ENCODE measurements around the gene NFATC2.

NFATC2 gene

GRCh38 chr20:51528263-51529027, 14.1 kb downstream of the NFATC2 start:
- Histone ChIP-seq H3K9ac (ENCODE audit: low read depth, low read length) (no peak overlapping the region), H3K9me3 (ENCODE audit: insufficient read depth, low read depth, low read length) (no peaks in the 10 kb centered on the region), H3K4me3 (ENCODE audit: low read length) (no peak overlapping the region), H3K27ac (ENCODE audit: low read depth, low read length) (no peak overlapping the region), H3K27me3 (ENCODE audit: insufficient read depth, low read length) (no peaks in the 10 kb centered on the region), H3K36me3 (ENCODE audit: insufficient read depth, low read length) (no peaks in the 10 kb centered on the region), H3K4me1 (ENCODE audit: insufficient read depth, low read length) (no peaks in the 10 kb centered on the region)
- WGBS: 95% methylated on average over 7 of the region's 7 CpGs

- Histone ChIP-seq H3K4me1 (ENCODE audit: insufficient read depth, low read length) (no peaks in the 10 kb centered on the region), H3K36me3 (ENCODE audit: insufficient read depth, low read length) (no peaks in the 10 kb centered on the region), H3K4me3 (ENCODE audit: low read length) (no peak overlapping the region), H3K27ac (ENCODE audit: low read depth, low read length) (no peak overlapping the region), H3K9ac (ENCODE audit: low read depth, low read length) (no peak overlapping the region), H3K9me3 (ENCODE audit: insufficient read depth, low read depth, low read length) (no peaks in the 10 kb centered on the region), H3K27me3 (ENCODE audit: insufficient read depth, low read length) (no peaks in the 10 kb centered on the region)
- 94% methylated on average over 3 of the region's 4 CpGs for WGBS
Measured at GRCh38 chr20:51526754-51527153, 15.8 kb downstream of the NFATC2 start.

GRCh38 chr20:51526106-51526470, 16.4 kb downstream of the NFATC2 start:
- no peaks in the 10 kb centered on the region for H3K9me3 ChIP-seq (ENCODE audit: insufficient read depth, low read depth, low read length)
- 80% methylated on average over 8 of the region's 8 CpGs for WGBS
- no peaks in the 10 kb centered on the region for H3K27me3 ChIP-seq (ENCODE audit: insufficient read depth, low read length)
- no peaks in the 10 kb centered on the region for H3K36me3 ChIP-seq (ENCODE audit: insufficient read depth, low read length)
- H3K4me1 ChIP-seq (ENCODE audit: insufficient read depth, low read length): no peaks in the 10 kb centered on the region
- H3K4me3 ChIP-seq (ENCODE audit: low read length): no peak overlapping the region
- no peak overlapping the region for H3K9ac ChIP-seq (ENCODE audit: low read depth, low read length)
- no peak overlapping the region for H3K27ac ChIP-seq (ENCODE audit: low read depth, low read length)

GRCh38 chr20:51525241-51526105, 17.0 kb downstream of the NFATC2 start:
- Histone ChIP-seq H3K4me1 (ENCODE audit: insufficient read depth, low read length) (no peaks in the 10 kb centered on the region), H3K36me3 (ENCODE audit: insufficient read depth, low read length) (no peaks in the 10 kb centered on the region), H3K9me3 (ENCODE audit: insufficient read depth, low read depth, low read length) (no peaks in the 10 kb centered on the region), H3K27me3 (ENCODE audit: insufficient read depth, low read length) (no peaks in the 10 kb centered on the region), H3K4me3 (ENCODE audit: low read length) (no peak overlapping the region), H3K27ac (ENCODE audit: low read depth, low read length) (no peak overlapping the region), H3K9ac (ENCODE audit: low read depth, low read length) (no peak overlapping the region)
- 82% methylated on average over 20 of the region's 20 CpGs for WGBS

GRCh38 chr20:51523276-51524013, 19.1 kb downstream of the NFATC2 start:
- H3K36me3 ChIP-seq (ENCODE audit: insufficient read depth, low read length): no peaks in the 10 kb centered on the region
- no peak overlapping the region for H3K9ac ChIP-seq (ENCODE audit: low read depth, low read length)
- H3K9me3 ChIP-seq (ENCODE audit: insufficient read depth, low read depth, low read length): no peaks in the 10 kb centered on the region
- no peaks in the 10 kb centered on the region for H3K27me3 ChIP-seq (ENCODE audit: insufficient read depth, low read length)
- 95% methylated on average over 64 of the region's 64 CpGs for WGBS
- no peak overlapping the region for H3K4me3 ChIP-seq (ENCODE audit: low read length)
- no peaks in the 10 kb centered on the region for H3K4me1 ChIP-seq (ENCODE audit: insufficient read depth, low read length)
- no peak overlapping the region for H3K27ac ChIP-seq (ENCODE audit: low read depth, low read length)

- no peaks in the 10 kb centered on the region for H3K27me3 ChIP-seq (ENCODE audit: insufficient read depth, low read length)
- no peak overlapping the region for H3K9ac ChIP-seq (ENCODE audit: low read depth, low read length)
- H3K4me3 ChIP-seq (ENCODE audit: low read length): no peak overlapping the region
- H3K4me1 ChIP-seq (ENCODE audit: insufficient read depth, low read length): no peaks in the 10 kb centered on the region
- WGBS: 92% methylated on average over 9 of the region's 9 CpGs
- no peaks in the 10 kb centered on the region for H3K9me3 ChIP-seq (ENCODE audit: insufficient read depth, low read depth, low read length)
- H3K27ac ChIP-seq (ENCODE audit: low read depth, low read length): no peak overlapping the region
- H3K36me3 ChIP-seq (ENCODE audit: insufficient read depth, low read length): no peaks in the 10 kb centered on the region
Measured at GRCh38 chr20:51522207-51522606, 20.3 kb downstream of the NFATC2 start.

- Histone ChIP-seq H3K27ac (ENCODE audit: low read depth, low read length) (no peak overlapping the region), H3K36me3 (ENCODE audit: insufficient read depth, low read length) (no peaks in the 10 kb centered on the region), H3K9ac (ENCODE audit: low read depth, low read length) (no peak overlapping the region), H3K4me1 (ENCODE audit: insufficient read depth, low read length) (no peaks in the 10 kb centered on the region), H3K4me3 (ENCODE audit: low read length) (no peak overlapping the region), H3K27me3 (ENCODE audit: insufficient read depth, low read length) (no peaks in the 10 kb centered on the region), H3K9me3 (ENCODE audit: insufficient read depth, low read depth, low read length) (no peaks in the 10 kb centered on the region)
- 100% methylated on average over 1 of the region's 2 CpGs for WGBS
Measured at GRCh38 chr20:51517839-51518238, 24.7 kb downstream of the NFATC2 start.

GRCh38 chr20:51516855-51517254, 25.7 kb downstream of the NFATC2 start:
- H3K27me3 ChIP-seq (ENCODE audit: insufficient read depth, low read length): no peaks in the 10 kb centered on the region
- no peaks in the 10 kb centered on the region for H3K4me1 ChIP-seq (ENCODE audit: insufficient read depth, low read length)
- 90% methylated on average over 7 of the region's 7 CpGs for WGBS
- H3K36me3 ChIP-seq (ENCODE audit: insufficient read depth, low read length): no peaks in the 10 kb centered on the region
- H3K4me3 ChIP-seq (ENCODE audit: low read length): no peak overlapping the region
- H3K27ac ChIP-seq (ENCODE audit: low read depth, low read length): no peak overlapping the region
- no peak overlapping the region for H3K9ac ChIP-seq (ENCODE audit: low read depth, low read length)
- H3K9me3 ChIP-seq (ENCODE audit: insufficient read depth, low read depth, low read length): no peaks in the 10 kb centered on the region

- 87% methylated on average over 7 of the region's 7 CpGs for whole genome bisulfite sequencing
- no peaks in the 10 kb centered on the region for H3K36me3 ChIP-seq (ENCODE audit: insufficient read depth, low read length)
- H3K4me1 ChIP-seq (ENCODE audit: insufficient read depth, low read length): no peaks in the 10 kb centered on the region
- H3K27me3 ChIP-seq (ENCODE audit: insufficient read depth, low read length): no peaks in the 10 kb centered on the region
- H3K4me3 ChIP-seq (ENCODE audit: low read length): no peak overlapping the region
- H3K9me3 ChIP-seq (ENCODE audit: insufficient read depth, low read depth, low read length): no peaks in the 10 kb centered on the region
- no peak overlapping the region for H3K27ac ChIP-seq (ENCODE audit: low read depth, low read length)
- H3K9ac ChIP-seq (ENCODE audit: low read depth, low read length): no peak overlapping the region
Measured at GRCh38 chr20:51514836-51515235, 27.7 kb downstream of the NFATC2 start.

- Histone ChIP-seq H3K36me3 (ENCODE audit: insufficient read depth, low read length) (no peaks in the 10 kb centered on the region), H3K27ac (ENCODE audit: low read depth, low read length) (no peak overlapping the region), H3K9me3 (ENCODE audit: insufficient read depth, low read depth, low read length) (no peaks in the 10 kb centered on the region), H3K4me1 (ENCODE audit: insufficient read depth, low read length) (no peaks in the 10 kb centered on the region), H3K9ac (ENCODE audit: low read depth, low read length) (no peak overlapping the region), H3K27me3 (ENCODE audit: insufficient read depth, low read length) (no peaks in the 10 kb centered on the region), H3K4me3 (ENCODE audit: low read length) (no peak overlapping the region)
- 95% methylated on average over 3 of the region's 3 CpGs for WGBS
Measured at GRCh38 chr20:51514249-51514648, 28.3 kb downstream of the NFATC2 start.

GRCh38 chr20:51513545-51513944, 29.0 kb downstream of the NFATC2 start:
- Histone ChIP-seq H3K27me3 (ENCODE audit: insufficient read depth, low read length) (no peaks in the 10 kb centered on the region), H3K27ac (ENCODE audit: low read depth, low read length) (no peak overlapping the region)
- 90% methylated on average over 4 of the region's 4 CpGs for WGBS

More at GRCh38 chr20:51513545-51513944, 29.0 kb downstream of the NFATC2 start:
- H3K4me1 ChIP-seq (ENCODE audit: insufficient read depth, low read length): no peaks in the 10 kb centered on the region
- H3K4me3 ChIP-seq (ENCODE audit: low read length): no peak overlapping the region
- H3K9me3 ChIP-seq (ENCODE audit: insufficient read depth, low read depth, low read length): no peaks in the 10 kb centered on the region
- no peak overlapping the region for H3K9ac ChIP-seq (ENCODE audit: low read depth, low read length)
- no peaks in the 10 kb centered on the region for H3K36me3 ChIP-seq (ENCODE audit: insufficient read depth, low read length)
